HG03439 (cell line): ENCODE measurements around the gene NIPAL3.
"Not testable (repeated sequence)": the region's sequence is repeated elsewhere in the genome, so short reads cannot be mapped to it uniquely, and the experiment has no call there.

Source experiments
- ATAC-seq: cut with Tn5 transposase; IDR thresholded peaks from one replicate; pipeline ENCODE4 v1.9.1; 2021; ENCODE audit warnings: mild to moderate bottlenecking, moderate library complexity; ENCODE audit not compliant: unreplicated experiment

Gene NIPAL3

GRCh38 chr1:24420547-24420946 is 4.9 kb downstream of the NIPAL3 start:
- ATAC-seq, result no peak

GRCh38 chr1:24421502-24421901 is 5.9 kb downstream of the NIPAL3 start:
- no peak for ATAC-seq

- no peak for ATAC-seq
These were observed 8.6 kb downstream of the NIPAL3 start for GRCh38 chr1:24424207-24424606.

GRCh38 chr1:24424990-24425389 is 9.4 kb downstream of the NIPAL3 start:
- ATAC-seq, result no peak

- ATAC-seq, result no peak
These were observed 9.8 kb downstream of the NIPAL3 start for GRCh38 chr1:24425441-24425840.

GRCh38 chr1:24425922-24426321 is 10.3 kb downstream of the NIPAL3 start:
- no peak for ATAC-seq

- no peak for ATAC-seq
These were observed 11.3 kb downstream of the NIPAL3 start for GRCh38 chr1:24426744-24427544.

GRCh38 chr1:24427545-24427862 is 11.9 kb downstream of the NIPAL3 start:
- no peak for ATAC-seq

GRCh38 chr1:24435782-24436365 is 20.3 kb downstream of the NIPAL3 start:
- no peak for ATAC-seq

GRCh38 chr1:24437631-24438396 is 22.2 kb downstream of the NIPAL3 start:
- no peak for ATAC-seq

GRCh38 chr1:24438423-24438901 is 22.9 kb downstream of the NIPAL3 start:
- no peak for ATAC-seq

GRCh38 chr1:24440436-24440835 is 24.8 kb downstream of the NIPAL3 start:
- no peak for ATAC-seq

GRCh38 chr1:24441480-24441879 is 25.9 kb downstream of the NIPAL3 start:
- no peak for ATAC-seq

- no peak for ATAC-seq
These were observed 26.5 kb downstream of the NIPAL3 start for GRCh38 chr1:24441996-24442668.

GRCh38 chr1:24442764-24443163 is 27.2 kb downstream of the NIPAL3 start:
- ATAC-seq, result no peak

GRCh38 chr1:24443241-24443656 is 27.6 kb downstream of the NIPAL3 start:
- no peak for ATAC-seq

- not testable (repeated sequence) for ATAC-seq
These were observed 30.8 kb downstream of the NIPAL3 start for GRCh38 chr1:24446446-24446845.

GRCh38 chr1:24450316-24450715 is 34.7 kb downstream of the NIPAL3 start:
- ATAC-seq, result no peak

GRCh38 chr1:24450857-24451397 is 35.3 kb downstream of the NIPAL3 start:
- ATAC-seq, result no peak

- no peak for ATAC-seq
These were observed 36.1 kb downstream of the NIPAL3 start for GRCh38 chr1:24451746-24452145.

GRCh38 chr1:24452922-24453485 is 37.4 kb downstream of the NIPAL3 start:
- ATAC-seq, result no peak
